Esophagus (tissue), 2 donors: Measurements from ENCODE around the gene FOXE3. TPM values are rescaled to one million over a fixed set of nuclear protein-coding genes. Genes with fewer than 3 reads are reported as not detected.

ENCODE experiments used
- H3K27ac ChIP-seq, 2 donors: one replicate each; pipeline ENCODE4 v1.5.1; 2013; ENCODE audit warnings: low read depth in 2 of 2, mild to moderate bottlenecking in 2 of 2, inconsistent platforms in 1 of 2, low read length in 1 of 2, moderate library complexity in 1 of 2
- H3K27me3 ChIP-seq, 2 donors: one replicate each; pipeline ENCODE4 v1.6.1; 2013; ENCODE audit warnings: low read length in 2 of 2, control low read depth in 1 of 2, mild to moderate bottlenecking in 1 of 2; ENCODE audit not compliant: insufficient read depth in 2 of 2, control insufficient read depth in 1 of 2
- H3K36me3 ChIP-seq, 2 donors: one replicate each; pipeline ENCODE4 v1.6.1; 2013; ENCODE audit warnings: low read length in 1 of 2; ENCODE audit not compliant: control insufficient read depth in 2 of 2, insufficient read depth in 2 of 2
- H3K4me1 ChIP-seq, 2 donors: one replicate each; pipeline ENCODE4 v1.6.1; 2013; ENCODE audit warnings: low read length in 1 of 2; ENCODE audit not compliant: control insufficient read depth in 2 of 2, insufficient read depth in 2 of 2
- H3K4me3 ChIP-seq, 2 donors: one replicate each; pipeline ENCODE4 v1.5.1; 2013; ENCODE audit warnings: low read length in 2 of 2, mild to moderate bottlenecking in 2 of 2, low read depth in 1 of 2, moderate library complexity in 1 of 2
- H3K9me3 ChIP-seq, 2 donors: one replicate each; pipeline ENCODE4 v1.6.1; 2013; ENCODE audit warnings: mild to moderate bottlenecking in 2 of 2, low read depth in 1 of 2, low read length in 1 of 2, moderate library complexity in 1 of 2; ENCODE audit not compliant: control insufficient read depth in 2 of 2, insufficient read depth in 1 of 2
- WGBS, 2 donors: extraction: QIAGEN DNeasy Blood & Tissue Kit; methylation state at CpG; one replicate each; pipeline ENCODE4 v1.1.7; 2013; 5-methylcytosine and 5-hydroxymethylcytosine counted together
- polyA plus RNA-seq, 2 donors: library from polyadenylated mRNA; stranded (reverse); fragments of 200-250 nt; gene quantifications; one replicate each; pipeline ENCODE4 v1.2.3, GENCODE V29; 2013
- donor health status: healthy with polysubstance abuse.
- donor health status: Bipolar disorder and iron deficiency.

The FOXE3 gene
- polyA plus RNA-seq, 2 donors: not detected

DNA sequence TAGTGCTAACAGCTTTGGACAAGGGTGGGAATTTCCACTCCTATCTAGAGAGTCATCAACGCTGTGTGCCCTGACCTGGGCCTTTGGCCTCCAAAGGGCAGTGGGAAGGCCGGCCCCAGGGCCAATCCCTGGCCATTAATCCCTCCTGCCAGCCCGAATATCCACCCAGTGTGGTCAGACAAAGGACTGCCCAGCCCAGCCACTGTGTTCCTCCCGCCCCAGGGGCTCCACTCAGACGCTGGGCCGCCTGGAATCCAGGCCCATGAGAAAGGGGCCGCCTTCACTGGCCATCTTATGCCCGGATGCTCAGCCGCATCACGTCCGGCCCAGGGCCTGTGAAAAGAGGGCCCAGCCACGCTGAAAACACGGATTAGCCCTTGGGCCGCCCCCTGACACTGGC, 3.6 kb upstream of the FOXE3 start:
- Histone ChIP-seq H3K27ac (no peak overlapping the region), H3K4me3 (no peak overlapping the region), H3K27me3 (peaks cover 6 to 10% of the 10 kb centered on the region in 2 donors), H3K9me3 (peaks cover 0 to 1% of the 10 kb centered on the region in 2 donors), H3K4me1 (peaks cover 4 to 6% of the 10 kb centered on the region in 2 donors), H3K36me3 (no peaks in the 10 kb centered on the region)
- WGBS, 2 donors: 85 to 92% methylated on average over 14 of the region's 14 CpGs

GRCh38 chr1:47416319-47417169, 459 bp downstream of the FOXE3 start:
- WGBS, 2 donors: 2 to 3% methylated on average over 111 to 134 of the region's 134 CpGs
- peak overlapping the region in 1 of 2 donors; percentile 40 for H3K4me3 ChIP-seq

GRCh38 chr1:47417170-47418044, 1.3 kb downstream of the FOXE3 start:
- WGBS, 2 donors: 34 to 38% methylated on average over 31 to 39 of the region's 39 CpGs
- H3K27me3 ChIP-seq: peaks cover 12 to 15% of the 10 kb centered on the region in 2 donors

More at GRCh38 chr1:47416319-47417169, 459 bp downstream of the FOXE3 start:
- Histone ChIP-seq H3K27me3 (peaks cover 12 to 15% of the 10 kb centered on the region in 2 donors), H3K36me3 (no peaks in the 10 kb centered on the region), H3K9me3 (peaks cover 0 to 1% of the 10 kb centered on the region in 2 donors), H3K27ac (no peak overlapping the region), H3K4me1 (peaks cover 4 to 6% of the 10 kb centered on the region in 2 donors)

DNA sequence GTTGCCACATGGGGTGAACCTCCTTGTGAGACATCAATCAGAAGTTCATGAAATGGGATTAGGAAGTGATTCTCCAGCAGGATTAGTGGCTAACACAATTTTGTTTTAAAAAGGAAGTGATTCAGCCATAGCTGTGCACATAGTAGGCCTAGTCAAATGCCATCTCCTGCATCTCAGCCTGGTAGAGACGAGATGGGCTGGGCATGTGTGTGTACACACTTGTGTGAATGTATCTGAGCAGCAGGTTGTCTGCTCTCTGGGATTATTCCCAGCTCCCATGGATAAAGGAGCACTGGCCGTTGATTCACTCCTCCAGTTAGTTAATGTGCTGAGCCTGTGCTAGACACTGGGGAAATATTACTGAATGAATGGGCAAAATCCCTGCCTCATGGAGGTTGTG, 2.0 kb downstream of the FOXE3 start:
- H3K4me1 ChIP-seq: peaks cover 4 to 6% of the 10 kb centered on the region in 2 donors
- H3K36me3 ChIP-seq: no peaks in the 10 kb centered on the region
- 83 to 91% methylated on average over 2 of the region's 2 CpGs for WGBS, 2 donors
- H3K4me3 ChIP-seq: no peak overlapping the region
- H3K27me3 ChIP-seq: peaks cover 12 to 15% of the 10 kb centered on the region in 2 donors
- H3K27ac ChIP-seq: no peak overlapping the region
- peaks cover 0 to 1% of the 10 kb centered on the region in 2 donors for H3K9me3 ChIP-seq

More at GRCh38 chr1:47417170-47418044, 1.3 kb downstream of the FOXE3 start:
- Histone ChIP-seq H3K9me3 (peaks cover 0 to 1% of the 10 kb centered on the region in 2 donors), H3K36me3 (no peaks in the 10 kb centered on the region), H3K4me3 (peak overlapping the region in 1 of 2 donors; percentile 40), H3K27ac (no peak overlapping the region), H3K4me1 (peaks cover 4 to 6% of the 10 kb centered on the region in 2 donors)

GRCh38 chr1:47418681-47419325, 2.7 kb downstream of the FOXE3 start:
- Histone ChIP-seq H3K4me1 (peaks cover 4 to 6% of the 10 kb centered on the region in 2 donors), H3K36me3 (no peaks in the 10 kb centered on the region), H3K27ac (no peak overlapping the region), H3K27me3 (peaks cover 12 to 15% of the 10 kb centered on the region in 2 donors), H3K9me3 (peaks cover 0 to 1% of the 10 kb centered on the region in 2 donors), H3K4me3 (no peak overlapping the region)
- WGBS, 2 donors: 90 to 94% methylated on average over 6 of the region's 6 CpGs

- Histone ChIP-seq H3K4me1 (peaks cover 4 to 6% of the 10 kb centered on the region in 2 donors), H3K36me3 (no peaks in the 10 kb centered on the region), H3K4me3 (no peak overlapping the region), H3K27ac (no peak overlapping the region), H3K27me3 (peaks cover 12 to 15% of the 10 kb centered on the region in 2 donors), H3K9me3 (peaks cover 0 to 1% of the 10 kb centered on the region in 2 donors)
- 74 to 76% methylated on average over 4 of the region's 4 CpGs for WGBS, 2 donors
Observed at GRCh38 chr1:47420547-47420946, 4.5 kb downstream of the FOXE3 start.

DNA sequence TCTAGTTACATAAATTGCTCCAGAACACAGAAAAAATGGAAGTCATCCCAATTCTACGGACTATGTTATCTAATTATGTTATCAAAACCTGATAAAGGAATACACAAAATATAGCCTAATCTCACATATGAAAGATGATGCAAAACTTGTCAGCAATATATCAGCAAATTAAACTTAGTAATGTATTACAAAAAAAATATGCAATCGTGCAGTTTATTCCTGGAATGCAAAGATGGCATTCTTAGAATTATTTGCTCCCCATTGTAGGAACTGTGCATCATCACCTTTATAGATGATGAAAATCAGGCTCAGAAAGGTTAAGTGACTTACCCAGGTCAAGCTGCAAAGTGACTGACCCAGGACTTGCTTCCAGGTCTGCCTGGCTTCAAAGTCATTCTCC, 7.8 kb downstream of the FOXE3 start:
- Histone ChIP-seq H3K27me3 (peaks cover 0 to under 1% of the 10 kb centered on the region in 2 donors), H3K36me3 (no peaks in the 10 kb centered on the region), H3K27ac (no peak overlapping the region), H3K4me3 (no peak overlapping the region), H3K9me3 (no peaks in the 10 kb centered on the region), H3K4me1 (no peaks in the 10 kb centered on the region)
- 30 to 47% methylated on average over 2 of the region's 2 CpGs for WGBS, 2 donors

GRCh38 chr1:47424336-47424982, 8.4 kb downstream of the FOXE3 start:
- Histone ChIP-seq H3K27me3 (no peaks in the 10 kb centered on the region), H3K36me3 (no peaks in the 10 kb centered on the region), H3K4me3 (no peak overlapping the region), H3K27ac (no peak overlapping the region), H3K4me1 (no peaks in the 10 kb centered on the region), H3K9me3 (no peaks in the 10 kb centered on the region)
- 7 to 9% methylated on average over 6 of the region's 6 CpGs for WGBS, 2 donors
